HG03521 (cell line): ENCODE measurements around the gene MED13L.
"Not testable (repeated sequence)": the region's sequence is repeated elsewhere in the genome, so short reads cannot be mapped to it uniquely, and the experiment has no call there.

ENCODE experiments used
- ATAC-seq: cut with Tn5 transposase; IDR thresholded peaks from one replicate; pipeline ENCODE4 v1.9.1; 2021; ENCODE audit warnings: mild to moderate bottlenecking, moderate library complexity; ENCODE audit not compliant: unreplicated experiment

Gene MED13L

DNA sequence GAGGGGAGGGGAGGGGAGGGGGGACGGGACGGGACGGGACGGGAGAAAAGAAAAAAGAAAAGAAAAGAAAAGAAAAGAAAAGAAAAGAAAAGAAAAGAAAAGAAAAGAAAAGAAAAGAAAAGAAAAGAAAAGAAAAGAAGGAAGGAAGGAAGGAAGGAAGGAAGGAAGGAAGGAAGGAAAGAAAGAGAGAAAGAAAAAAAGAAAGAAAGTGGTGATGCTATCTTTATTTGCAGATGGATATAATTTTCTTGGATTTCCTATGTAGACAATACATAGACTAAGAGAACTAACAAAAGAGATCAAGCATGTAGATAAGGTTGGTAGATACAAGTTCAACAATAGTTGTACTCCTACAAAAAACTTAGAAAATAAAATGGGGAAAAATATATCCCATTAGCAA is 245.9 kb downstream of the MED13L start:
- ATAC-seq = not testable (repeated sequence)

DNA sequence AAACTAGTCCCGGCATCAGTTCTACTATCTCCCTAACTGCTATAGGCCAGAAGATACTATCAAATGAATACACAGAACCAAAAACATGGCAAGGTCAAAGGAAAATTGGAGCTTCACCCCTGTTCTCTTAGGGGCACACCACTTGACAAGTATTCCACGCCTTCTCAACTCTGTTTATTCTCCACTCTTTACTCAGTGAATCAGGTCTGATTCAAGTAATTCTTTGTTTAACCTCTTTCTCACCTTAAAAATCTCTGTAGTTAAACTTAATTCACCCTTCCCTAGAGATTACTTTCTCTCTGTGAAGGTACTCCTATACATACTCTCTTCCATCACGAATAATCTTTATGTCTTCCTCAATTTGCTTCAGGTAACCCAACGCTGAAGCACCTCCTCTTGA is 248.9 kb downstream of the MED13L start:
- ATAC-seq = no peak

DNA sequence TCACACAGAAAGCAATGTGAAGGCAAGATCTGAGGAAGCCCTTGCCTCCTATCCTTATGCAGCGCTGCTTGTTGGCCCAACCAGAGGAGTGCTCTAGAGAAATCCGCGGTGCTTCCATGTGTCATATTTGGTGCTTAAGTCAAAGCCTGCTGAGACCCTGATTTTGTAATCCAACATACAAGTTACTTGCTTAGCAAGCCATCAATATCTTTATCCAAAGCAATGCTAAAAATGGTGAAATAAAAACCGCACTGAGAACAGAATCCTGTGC is 250.0 kb downstream of the MED13L start:
- no peak for ATAC-seq

DNA sequence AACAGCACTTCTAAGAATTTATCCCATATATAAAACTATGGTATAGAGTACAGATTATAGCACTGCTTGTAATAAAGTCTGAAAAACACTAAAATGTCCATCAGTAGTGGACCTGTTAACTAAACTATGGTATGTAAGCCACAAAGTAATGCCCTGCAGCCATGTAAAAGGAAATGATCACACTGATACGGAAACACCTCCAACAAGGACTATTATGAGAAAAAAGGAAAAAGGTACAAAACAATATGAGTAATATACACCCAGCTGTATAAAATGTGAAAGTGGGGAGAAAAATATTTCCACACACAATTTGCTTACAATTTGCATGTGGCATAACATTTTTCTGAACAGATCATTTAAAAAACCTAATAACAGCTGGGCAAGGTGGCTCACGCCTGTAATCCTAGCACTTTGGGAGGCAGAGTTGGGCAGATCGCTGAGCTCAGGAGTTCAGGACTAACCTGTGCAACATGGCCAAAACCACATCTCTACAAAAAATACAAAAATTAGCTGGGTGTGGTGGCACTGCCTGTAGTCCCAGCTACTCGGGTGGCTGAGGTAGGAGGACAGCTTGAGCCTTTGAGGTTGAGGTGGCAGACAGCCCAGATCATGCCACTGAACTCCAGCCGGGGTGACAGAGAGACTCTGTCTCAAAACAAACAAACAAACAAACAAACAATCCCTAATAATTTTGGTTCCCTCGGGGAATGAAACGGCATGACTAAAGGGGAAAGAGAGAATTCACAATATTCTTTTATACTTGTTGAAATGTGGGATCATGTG is 250.5 kb downstream of the MED13L start:
- ATAC-seq = no peak

DNA sequence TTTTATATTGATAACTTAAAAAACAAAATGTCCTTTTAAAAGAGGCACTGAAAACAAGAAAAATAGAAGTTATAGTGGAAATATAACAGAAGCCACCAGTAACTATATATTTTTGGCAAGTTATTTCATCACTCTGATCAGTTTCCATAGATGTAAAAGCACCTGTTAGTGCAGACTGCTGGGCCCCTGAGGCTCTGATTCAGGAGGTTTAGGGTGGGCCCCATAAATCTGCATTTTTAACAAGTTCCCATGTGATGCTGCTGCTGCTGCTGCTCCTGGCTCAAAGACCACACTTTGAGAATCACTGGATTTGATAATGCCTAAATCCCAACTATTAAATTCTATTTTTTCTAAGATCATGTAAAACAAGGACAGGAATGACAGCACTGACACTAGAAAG is 251.1 kb downstream of the MED13L start:
- no peak for ATAC-seq

DNA sequence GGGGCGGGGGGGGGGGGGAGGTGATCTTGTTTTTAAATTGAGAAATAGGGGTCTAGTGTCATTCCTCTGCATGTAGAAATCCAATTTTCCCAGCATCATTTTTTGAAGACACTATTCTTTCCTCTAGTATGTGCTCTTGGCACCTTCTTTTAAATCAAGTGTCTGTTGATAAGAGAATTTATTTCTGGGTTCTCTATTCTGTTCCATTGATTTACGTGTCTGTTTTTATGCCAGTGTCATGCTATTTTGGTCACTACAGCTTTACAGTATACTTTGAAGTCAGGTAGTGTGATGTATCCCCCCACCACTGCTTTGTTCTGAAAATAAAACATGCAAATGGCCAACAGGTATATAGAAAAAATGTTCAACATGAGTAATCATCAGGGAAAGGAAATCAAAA is 252.7 kb downstream of the MED13L start:
- ATAC-seq = no peak

DNA sequence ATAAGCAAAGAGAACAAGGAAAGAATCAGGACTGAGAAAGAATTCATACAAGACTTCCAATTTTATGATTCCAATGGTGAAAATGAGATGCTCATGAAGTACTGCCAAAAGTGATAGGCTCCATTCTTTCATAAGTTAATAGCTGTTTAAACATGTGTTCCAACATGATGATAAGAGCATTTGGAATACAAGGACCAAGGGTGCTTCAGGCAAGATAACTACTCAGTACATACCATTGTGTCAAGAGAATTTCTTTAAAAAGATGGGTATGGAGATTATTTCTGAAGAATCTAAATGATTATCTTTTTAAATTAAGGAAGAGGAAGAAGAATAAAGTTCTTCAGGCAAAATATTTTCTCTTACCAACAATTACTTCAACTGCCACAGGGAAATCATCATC is 258.1 kb downstream of the MED13L start:
- no peak for ATAC-seq

DNA sequence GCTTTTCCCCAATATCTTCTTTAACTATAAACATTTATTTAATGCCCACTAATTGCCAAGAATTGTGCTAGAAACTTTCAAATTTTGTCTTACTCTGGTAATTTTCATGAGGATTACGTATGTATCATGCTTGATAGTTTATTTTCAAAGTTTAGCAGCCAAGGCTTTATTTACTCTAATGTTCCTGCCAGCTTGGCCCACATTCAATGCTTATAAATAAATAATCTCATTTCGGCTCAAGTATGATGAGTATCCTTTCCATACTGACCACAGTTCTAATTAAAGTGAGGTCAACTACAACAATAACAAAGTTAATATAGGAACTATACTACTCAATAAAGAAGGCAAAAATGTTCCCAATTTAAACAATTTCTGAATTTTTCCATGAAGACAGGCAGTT is 259.2 kb downstream of the MED13L start:
- no peak for ATAC-seq

DNA sequence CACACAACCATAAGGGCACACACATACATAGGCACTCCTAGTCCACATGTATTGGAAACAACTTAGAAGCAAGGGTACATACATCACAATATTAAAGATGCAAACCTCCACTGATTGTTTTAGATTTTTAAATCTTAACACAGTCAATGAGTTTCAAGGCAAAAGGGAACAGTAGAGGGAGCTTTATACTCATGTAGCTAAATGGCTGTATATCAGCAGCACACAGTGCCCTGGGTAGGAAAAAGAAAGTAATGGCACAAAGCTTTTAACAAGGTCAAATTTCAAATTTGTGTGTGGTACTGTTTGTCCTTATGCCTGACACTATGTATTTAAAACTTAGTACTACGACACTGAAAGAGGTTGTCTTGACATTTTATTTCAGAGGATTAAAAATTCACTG is 262.0 kb downstream of the MED13L start:
- no peak for ATAC-seq

DNA sequence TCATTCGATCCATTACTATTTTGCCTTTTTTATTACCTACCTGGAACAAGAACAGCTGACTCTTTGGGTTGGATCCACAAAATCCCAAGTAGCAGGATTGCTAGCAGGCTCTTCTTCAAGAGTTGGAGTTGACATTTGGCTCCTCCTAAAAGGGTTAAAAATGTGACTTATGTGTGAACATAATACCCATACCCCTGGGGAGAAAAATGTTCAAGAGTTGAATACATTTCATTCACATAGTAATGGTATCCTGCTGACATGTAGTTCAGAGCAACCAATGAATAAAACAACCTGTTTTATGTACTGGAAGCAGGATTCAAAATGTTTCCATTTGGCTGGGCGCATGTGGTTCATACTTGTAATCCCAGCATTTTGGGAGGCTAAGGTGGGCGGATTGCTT is 264.7 kb downstream of the MED13L start:
- no peak for ATAC-seq

DNA sequence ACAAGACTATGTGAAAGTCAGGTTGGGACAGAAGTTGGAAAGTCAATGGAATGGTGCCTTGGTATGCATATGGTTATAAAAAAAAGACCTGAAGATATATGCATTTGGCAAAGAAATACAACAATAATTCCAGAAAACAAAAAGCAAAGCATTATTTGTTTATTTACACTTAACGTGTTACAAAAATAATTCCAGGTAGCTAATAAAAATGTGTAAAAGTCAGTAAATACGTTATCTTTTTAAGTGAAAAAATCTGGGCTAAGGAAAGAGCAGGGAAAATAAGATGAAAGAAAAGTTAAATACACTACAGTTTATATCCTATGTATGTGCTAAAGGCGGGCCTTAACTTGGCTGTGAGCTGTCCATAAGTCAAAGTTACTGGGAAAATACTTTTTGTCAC is 266.3 kb downstream of the MED13L start:
- ATAC-seq = no peak

DNA sequence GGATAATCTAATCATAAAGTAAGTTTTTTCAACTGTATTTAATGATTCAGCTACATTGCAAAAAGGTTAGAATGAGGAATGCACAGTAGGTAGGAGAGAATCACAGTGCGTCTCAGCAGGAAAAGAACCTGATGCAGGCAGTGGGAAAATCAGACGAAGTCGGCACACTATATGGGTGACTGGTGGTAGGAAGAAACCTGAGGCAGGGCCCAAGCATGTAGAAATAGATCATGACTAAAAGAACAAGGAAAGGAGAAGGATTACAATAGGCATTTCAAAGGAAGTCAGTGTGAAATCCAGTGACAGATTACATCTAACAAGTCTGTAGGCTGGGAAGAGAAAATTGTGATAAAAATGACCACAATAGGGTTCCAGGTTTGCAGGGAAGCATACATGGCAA is 267.0 kb downstream of the MED13L start:
- ATAC-seq = no peak

DNA sequence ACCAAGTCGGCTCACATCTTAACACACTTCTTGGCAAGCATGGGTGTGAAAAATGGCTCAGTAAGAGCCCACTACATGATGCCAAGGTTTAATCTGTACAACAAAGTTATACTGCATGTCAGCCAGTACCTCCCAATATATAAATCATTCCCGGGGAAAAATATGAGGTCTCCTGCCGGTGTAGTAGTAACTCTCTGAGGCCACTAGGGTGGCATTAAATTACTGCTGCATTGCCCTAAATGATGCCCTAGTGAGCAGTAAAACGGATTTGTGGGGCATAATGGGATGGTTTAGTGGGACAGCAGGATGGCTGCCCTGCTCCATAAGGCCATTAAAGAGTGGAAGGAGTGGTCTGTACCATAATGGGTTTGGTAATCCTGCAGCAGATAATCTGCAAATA is 267.7 kb downstream of the MED13L start:
- ATAC-seq = no peak

DNA sequence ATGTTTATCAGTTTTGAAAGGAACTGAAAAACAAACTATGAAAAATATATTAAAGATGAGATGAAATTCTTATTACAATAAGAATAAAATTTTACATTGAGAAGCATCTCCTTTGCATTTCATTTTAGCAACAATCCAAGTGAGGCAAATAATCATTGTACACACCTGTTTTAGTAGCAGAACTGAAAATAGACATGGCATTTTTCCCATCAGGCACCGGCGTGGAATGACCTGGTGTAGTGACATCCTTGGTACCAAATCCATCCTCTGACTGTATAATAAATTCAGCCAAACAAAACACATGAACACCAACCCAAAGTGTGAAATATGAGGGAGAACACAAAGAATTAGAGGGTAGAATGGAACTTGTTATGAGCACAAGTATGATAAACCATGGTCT is 271.4 kb downstream of the MED13L start:
- no peak for ATAC-seq

DNA sequence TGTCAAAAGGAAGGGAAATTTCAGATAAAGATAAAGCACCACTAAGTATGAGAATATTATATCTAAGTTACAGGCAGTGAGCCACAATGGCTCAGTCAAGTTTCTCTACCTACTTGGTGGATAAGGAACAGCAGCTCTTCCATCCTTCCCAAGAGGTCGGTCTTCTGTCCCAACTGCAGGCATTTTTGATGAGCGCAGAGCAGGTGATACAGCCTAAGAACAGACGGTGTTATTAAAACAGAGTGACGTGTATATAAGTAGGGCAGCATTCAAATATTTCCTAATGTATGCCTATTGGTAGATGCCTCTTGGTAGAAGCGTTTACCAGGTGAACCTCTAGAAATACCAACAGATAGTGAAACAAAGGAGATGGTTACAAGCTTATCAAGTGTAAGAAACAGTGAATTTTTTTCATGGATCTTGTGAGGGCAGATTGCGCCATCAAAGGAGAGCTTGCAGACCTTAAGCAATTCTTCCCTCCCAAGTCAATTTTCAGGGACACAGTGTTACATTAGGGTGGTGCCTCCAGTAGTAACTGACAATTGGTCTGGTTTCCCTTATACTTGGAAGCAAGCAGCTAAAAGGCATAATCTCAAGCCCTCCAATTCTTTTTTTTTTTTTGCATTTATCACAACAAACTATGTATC is 274.5 kb downstream of the MED13L start:
- no peak for ATAC-seq

DNA sequence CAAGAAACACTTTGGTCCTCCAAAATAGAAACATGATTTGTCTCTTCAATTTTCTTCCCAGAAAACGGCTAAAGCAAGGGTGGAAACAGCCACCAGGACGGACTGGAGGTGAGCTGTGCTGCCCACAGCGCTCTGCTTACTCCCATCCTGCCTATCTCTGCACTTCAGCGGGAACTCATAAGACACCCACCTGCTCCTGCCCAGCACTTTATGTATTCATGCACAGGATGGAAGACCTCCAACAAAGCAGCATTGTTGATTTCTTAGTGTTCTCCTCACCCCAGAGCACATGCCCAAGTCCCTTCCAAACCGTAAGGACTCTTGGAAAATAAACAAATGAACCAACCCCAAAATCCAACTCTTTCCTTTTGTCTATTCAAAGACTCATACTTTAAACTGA is 277.2 kb downstream of the MED13L start:
- no peak for ATAC-seq

DNA sequence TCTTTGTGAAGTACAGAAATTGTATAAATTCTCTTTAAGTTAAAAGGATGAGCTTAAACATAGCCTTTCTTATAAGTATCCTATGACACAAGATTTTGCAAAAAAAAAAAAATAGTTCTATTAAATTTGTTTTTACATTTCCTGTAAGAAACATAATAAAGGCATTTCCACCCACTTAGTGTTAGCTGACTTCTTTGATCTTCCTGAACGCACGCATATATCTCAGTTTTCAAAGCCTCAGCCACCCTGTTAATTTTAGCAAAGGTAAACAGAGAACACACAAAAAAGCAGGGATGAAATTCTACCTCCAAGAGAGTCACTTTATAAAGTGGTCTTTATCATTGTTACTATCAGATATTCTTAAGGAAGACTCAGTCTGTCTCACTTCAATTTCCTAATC is 277.9 kb downstream of the MED13L start:
- ATAC-seq = no peak

DNA sequence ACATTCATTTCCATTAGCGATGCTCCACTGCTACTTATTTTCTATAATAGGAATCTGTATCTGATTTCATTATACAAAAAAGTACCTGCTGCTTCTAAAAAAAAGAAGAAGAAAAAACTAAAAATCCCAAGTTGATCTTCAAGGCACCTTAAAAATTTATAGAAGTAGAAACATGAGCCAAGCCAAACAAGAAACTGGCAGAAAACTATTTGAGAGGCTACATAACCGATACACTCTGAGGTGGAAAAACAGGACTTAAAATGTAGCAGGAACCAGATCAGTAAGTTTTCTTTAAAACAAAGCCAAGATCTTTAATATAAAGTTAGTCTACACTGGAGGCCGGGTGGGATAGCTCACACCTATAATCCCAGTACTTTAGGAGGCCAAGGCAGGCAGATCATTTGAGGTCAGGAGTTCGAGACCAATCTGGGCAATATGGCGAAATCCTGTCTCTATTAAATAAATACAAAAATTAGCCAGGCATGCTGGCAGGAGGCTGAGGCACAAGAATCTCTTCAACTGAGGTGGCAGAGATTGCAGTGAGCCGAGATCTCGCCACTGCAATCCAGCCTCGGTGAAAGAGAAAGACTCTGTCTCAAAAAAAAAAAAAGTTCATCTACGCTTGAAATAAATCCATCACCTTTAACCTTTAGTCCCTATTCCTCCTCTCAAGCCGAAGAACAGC is 278.6 kb downstream of the MED13L start:
- ATAC-seq = no peak

DNA sequence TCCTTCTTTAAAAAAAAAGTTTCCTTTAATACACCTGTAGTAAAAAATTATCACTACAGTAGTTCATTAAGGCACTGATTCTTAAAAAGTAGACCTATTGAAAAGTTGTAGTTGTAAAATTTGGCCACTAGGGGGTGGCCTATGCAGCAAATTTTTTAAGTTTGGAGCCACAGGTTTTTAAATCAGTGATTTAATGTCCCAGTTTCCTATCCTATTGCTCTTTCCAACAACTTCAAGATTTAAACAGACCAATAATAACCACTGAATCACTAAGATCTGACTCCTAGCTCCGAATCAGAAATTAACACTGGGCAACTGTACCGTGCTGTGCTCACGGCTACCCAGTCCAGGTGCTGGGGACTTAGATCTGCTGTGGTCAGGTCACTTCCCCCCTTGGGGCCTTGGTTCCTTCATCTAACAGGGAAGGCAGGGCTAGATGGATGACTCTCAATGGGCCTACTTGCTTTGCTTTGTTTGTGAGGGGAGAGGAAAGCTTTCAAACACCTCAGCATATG is 279.3 kb downstream of the MED13L start:
- ATAC-seq = no peak

DNA sequence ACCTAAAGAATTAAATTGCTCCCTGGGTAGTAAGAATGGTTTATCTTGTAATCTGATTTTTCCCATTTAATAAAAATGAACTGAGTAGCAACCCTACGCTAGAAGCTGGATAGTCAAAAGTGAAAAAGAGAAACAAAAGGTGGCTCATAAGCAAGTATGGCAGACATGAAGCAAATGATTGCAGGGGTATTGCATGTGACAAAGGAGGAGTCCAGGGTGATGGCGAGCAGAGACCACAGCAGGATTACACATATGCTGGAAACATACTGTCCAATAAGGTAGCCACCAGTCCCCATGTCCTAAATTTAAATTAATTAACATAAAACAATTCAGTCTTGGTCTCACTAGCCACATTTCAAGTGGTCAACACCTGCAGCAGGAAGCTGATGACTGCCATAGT is 283.8 kb downstream of the MED13L start:
- no peak for ATAC-seq

DNA sequence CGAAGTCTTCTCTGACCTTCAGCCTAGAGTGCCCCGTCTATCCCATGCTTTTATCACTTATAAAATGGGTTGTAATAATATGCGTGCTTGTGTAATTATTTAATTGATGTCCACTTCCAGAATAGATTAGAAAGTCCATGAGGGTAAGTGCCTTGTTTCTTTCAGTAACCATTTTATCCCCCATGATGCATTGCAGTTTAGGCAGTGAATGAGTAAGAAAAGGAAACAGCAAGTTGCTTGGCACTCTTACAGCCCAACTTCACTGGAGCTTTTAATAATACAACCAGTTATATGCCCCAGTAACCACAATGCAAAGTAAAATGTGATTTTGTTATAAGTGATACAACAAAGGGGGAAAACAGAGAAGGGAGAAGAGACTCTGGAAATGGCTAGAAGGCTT is 287.3 kb downstream of the MED13L start:
- no peak for ATAC-seq
